NCI-H2196 (cell line): ENCODE data around the gene MAGI2.

Experiments used
- DNase-seq: peaks from one replicate; lab custom pipeline; 2025; ENCODE audit not compliant: unreplicated experiment; lab: John Stamatoyannopoulos, UW

MAGI2 gene

DNA sequence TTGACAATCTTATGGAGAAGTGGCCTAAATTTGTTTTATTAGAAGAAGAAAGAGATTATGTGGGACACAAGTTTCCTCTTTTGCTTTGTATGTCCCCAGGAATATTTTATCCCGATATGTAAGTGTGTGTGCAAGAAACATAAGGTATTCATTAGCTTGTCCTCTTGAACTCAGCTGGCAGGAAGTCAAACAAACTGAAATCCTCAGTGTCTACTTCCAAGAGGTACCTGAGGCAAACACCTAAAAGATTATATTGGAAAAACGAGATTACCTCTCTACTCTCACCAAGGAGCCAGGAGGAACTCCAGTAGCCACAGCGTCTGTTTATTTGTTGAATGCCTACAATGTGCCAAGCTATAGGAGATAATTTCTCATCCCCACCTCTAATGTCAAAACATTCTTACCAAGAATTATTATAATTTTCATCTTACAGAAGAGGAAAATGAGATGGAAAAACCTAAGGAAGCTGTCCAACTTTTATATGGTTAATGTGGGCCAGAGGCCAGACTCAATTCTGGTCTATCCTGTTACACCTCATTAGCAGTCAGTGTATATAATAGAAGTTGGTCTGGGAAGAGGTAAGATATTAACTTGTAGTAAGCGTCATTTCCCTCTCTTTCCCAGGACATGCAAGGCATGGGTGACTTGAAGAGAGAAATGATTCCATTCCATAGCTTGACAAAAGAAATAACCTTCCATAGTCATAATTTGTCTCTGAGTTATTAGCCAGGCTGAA, 692.7 kb downstream of the MAGI2 start:
- DNase-seq: no peak

DNA sequence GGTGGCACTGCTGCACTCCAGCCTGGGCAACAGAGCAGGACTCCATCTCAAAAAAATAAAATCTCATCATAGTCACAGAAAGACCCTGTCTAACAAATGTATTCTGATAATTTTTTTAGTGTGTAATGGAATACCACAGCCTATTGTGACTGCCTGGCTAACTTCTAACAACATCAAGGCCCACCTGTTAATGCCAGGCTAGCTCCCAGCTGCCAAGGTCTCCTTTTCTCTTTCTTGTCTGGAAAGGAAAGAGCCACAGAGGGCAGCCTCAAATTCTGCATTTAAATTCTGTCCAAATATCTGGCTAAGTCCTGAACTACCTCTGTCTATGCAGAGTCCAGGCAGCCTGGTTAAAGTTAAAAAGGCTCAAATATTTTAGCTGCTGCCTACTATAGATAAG, 700.9 kb downstream of the MAGI2 start:
- DNase-seq: no peak

GRCh38 chr7:78751253-78751652, 702.2 kb downstream of the MAGI2 start:
- no peak for DNase-seq

DNA sequence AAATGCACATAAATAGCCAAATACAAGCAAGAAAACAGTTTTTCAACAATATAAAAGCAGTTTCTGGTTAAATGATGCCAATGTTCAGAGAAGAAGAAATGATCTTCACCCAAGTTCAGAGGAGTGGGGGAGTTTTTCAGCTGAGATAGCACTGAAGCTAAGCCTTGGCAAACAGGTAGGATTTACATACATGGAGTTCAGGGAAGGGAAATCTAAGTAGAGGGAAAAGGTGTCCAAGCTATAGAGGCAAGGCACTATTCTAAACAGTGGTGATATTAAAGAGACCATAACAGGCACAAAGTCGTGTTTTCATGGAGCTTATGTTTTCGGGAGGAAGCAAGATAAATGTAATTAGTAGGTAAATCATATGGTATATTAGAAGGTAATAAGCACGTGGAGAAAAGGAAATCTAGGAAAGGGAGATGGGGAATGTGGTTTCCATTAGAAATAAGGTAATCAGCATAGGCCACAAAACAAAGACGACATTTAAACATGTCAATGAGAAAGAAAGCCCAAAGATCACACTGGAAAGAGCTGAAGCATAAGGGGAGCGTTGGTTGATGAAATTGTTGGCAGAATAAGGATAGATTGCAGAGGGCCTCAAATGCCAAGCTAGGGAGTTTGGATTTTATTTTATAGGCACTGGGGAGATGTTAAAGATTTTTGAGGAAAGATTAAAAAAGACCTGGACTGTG, 704.3 kb downstream of the MAGI2 start:
- no peak for DNase-seq

- DNase-seq: no peak
Observed at GRCh38 chr7:78747592-78747991, 705.9 kb downstream of the MAGI2 start.

DNA sequence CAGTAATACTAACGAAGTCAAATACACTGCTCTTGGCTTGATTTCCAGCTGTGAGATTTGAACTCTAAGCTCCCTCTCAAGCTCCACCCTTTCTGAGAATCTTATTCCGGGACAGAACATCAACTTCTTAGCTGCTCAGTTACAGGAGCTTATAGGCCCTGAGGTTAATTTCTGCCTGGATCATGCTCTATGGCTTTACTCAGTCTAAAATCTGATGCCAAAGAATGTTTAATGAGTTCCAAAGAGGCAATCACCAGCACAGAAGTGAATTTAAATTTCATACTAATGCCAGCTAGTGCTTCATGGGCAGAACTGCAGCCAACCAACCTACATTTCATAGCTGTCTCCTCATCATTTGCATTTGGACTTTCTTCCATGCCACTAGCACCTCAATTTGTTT, 707.2 kb downstream of the MAGI2 start:
- DNase-seq: no peak

GRCh38 chr7:78742694-78743093, 710.8 kb downstream of the MAGI2 start:
- no peak for DNase-seq

GRCh38 chr7:78736548-78736947, 716.9 kb downstream of the MAGI2 start:
- no peak for DNase-seq

DNA sequence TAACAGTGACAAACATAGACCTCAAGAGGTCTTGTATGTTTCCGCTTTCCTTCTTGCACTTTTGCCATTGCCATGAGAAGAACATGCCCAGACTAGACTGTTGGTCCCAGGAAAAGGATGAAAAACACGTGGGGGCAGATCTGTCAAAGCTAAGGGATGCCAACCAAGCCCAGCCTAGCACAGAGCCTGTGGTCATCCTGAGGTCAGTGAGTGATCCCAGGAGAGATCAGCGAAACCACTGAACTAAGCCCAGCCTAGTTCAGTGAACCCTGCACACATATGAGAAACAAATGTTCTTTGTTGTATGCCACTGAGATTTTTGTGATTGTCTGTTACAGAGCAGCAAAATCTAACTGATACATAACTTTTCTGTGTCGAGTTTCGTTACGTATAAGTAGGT, 718.8 kb downstream of the MAGI2 start:
- no peak for DNase-seq

- DNase-seq: no peak
Observed at GRCh38 chr7:78720066-78720465, 733.4 kb downstream of the MAGI2 start.

DNA sequence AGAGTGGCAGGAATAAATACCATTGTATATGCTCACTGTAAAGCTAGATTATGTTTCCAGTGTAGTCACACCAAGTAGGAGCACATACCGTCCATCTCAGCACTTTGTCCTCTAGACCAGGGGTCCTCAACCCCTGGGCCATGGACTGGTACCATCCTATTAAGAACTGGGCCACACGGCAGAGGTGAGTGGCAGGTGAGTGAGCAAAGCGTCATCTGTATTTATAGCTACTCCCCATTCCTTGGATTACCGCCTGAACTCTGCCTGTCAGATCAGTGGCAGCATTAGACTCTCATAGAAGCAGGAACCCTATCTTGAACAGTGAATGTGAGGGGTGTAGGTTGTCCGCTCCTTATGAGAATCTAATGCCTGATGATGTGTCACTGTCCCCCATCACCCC, 735.3 kb downstream of the MAGI2 start:
- DNase-seq: no peak

- no peak for DNase-seq
Observed at GRCh38 chr7:78716876-78717275, 736.6 kb downstream of the MAGI2 start.

GRCh38 chr7:78714356-78714755, 739.1 kb downstream of the MAGI2 start:
- DNase-seq: no peak

DNA sequence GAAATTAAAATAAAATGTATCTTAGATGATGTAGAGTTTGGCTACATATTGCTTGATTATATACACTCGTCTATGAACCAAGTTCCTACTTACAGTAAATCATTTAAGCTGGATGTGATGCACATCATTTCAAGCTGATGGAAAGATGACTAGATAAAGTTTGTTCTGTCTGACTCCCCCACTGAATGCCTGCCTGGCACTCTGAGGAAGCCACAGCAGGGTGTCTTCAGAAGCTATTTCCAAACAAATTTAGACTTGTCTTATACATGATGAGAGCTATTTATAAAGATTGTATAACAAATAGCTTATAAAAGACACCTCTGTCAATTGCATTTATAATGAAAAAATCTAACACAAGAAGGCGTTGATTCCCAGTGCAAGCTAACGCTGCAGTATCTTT, 741.4 kb downstream of the MAGI2 start:
- DNase-seq: no peak

DNA sequence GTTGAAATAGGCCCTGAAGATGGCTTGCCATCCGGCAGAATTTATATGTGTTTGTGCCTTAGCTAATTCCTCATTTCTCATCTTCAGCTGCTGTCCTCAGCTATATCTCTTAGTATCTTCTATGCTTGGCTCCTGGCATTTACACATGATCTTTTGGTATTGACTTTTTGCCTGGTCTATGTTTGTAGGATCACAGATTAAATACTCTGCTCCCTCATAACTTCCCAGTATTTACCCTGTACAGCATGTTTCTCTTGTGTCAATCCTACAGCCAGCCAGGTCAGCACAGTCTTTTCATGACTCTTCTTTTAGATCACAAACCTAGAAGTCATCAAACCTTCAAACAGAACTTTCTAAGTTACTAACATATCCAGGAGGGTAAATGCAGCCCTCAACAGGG, 743.8 kb downstream of the MAGI2 start:
- no peak for DNase-seq

- no peak for DNase-seq
Observed at GRCh38 chr7:78704504-78704903, 749.0 kb downstream of the MAGI2 start.

- DNase-seq: no peak
Observed at GRCh38 chr7:78703391-78703790, 750.1 kb downstream of the MAGI2 start.

DNA sequence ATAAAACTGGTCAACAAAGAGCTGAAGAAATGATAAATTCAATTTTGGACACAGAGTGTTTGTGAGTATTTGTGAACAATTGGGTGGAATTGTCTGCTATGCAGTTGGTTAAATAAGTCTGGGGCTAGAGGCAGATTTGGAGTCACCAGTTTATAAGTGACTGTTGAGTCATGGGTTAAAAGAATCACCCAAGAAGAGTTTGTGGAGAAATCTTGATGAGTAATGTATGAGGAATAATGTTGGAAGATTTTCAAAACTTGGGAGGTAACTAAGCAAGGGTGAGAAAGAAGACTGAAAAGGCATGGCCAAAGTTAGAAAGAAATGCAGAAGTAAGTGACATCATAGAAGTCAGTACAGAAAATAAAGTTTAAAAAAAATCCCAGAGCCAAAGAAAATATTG, 750.7 kb downstream of the MAGI2 start:
- no peak for DNase-seq

DNA sequence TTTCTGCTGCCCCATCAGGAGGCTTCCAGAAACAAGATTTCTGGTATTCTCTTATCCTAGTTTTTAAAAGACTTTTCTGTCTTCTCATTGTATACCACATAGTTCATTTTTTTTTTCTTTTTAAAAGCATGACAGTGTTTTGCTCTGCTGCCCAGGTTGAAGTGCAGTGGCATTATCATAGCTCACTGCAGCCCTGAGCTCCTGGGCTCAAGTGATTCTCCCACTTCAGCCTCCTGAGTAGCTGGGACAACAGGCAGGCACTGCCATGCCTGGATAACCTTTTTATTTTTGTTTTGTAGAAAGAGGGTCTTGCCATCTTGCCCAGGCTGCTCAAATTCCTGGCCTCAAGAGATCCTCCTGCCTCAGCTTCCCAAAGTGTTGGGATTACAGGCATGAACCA, 757.6 kb downstream of the MAGI2 start:
- no peak for DNase-seq

GRCh38 chr7:78691584-78691983, 761.9 kb downstream of the MAGI2 start:
- no peak for DNase-seq

DNA sequence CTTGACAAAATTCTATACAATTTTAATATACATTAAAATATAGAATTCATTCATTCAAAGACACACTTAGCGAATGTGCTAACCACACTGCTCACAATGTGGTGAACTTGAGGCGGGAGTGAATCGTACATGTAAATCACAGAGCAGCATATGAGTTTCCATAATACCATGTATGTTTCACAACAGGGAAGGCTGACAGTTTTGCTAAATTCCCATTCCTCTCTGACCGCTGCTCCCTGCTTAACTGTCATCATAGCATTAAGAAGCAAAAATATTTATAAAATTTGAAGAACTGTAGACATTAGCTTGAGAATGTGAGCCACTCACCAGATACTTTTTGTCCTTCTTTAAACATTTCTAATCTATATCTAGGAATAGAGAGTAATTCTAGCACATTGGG, 763.3 kb downstream of the MAGI2 start:
- no peak for DNase-seq

GRCh38 chr7:78688376-78688775, 765.1 kb downstream of the MAGI2 start:
- DNase-seq: no peak

DNA sequence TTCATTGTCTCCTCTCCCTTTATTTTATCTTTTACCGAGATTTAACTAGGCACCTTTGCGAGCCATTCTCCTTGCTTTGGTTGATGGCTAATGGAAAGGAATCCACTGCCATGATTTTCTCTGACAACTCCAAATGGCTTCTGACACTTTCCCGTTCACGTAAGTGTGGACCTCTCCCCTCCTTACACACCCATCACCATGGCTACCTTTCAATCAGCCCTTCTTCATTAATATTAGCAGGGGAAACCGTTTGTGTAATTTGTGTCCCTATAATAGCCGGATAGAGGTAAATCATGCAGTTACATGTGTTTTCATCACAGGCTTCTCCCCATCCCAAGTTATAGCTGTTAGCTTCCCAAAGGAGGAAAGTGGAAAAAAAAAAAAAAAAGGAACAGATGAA, 767.3 kb downstream of the MAGI2 start:
- no peak for DNase-seq
